Peyer's patch (tissue), 4 donors: ENCODE results near the gene USF2. TPM values are rescaled to one million over a fixed set of nuclear protein-coding genes. Genes with fewer than 3 reads are reported as not detected.

Experiments
- DNase-seq, 3 donors: peaks; one replicate each; pipeline ENCODE4 v3.0.0-alpha.2; 2017 to 2019
- H3K27ac ChIP-seq, 4 donors: fragments of 200-600 bp; sonication (generic); one replicate each; pipeline ENCODE4 v1.5.1; 2016 to 2019
- H3K27me3 ChIP-seq, 2 donors: fragments of 200-600 bp; sonication (generic); one replicate each; pipeline ENCODE4 v1.5.1; 2019
- H3K36me3 ChIP-seq, 3 donors: fragments of 200-600 bp; sonication (generic); one replicate each; pipeline ENCODE4 v1.5.1; 2016 to 2019
- H3K4me1 ChIP-seq, 4 donors: fragments of 200-600 bp; sonication (generic); one replicate each; pipeline ENCODE4 v1.5.1; 2016 to 2019
- H3K4me3 ChIP-seq, 4 donors: fragments of 200-600 bp; sonication (generic); 1 replicate in 3 of 4; 2 replicates in 1 of 4; pipeline ENCODE4 v1.5.1; 2016 to 2019; ENCODE audit warnings: mild to moderate bottlenecking in 1 of 4
- H3K9me3 ChIP-seq, 4 donors: fragments of 200-600 bp; sonication (generic); one replicate each; pipeline ENCODE4 v1.5.1; 2016 to 2019; ENCODE audit warnings: mild to moderate bottlenecking in 1 of 4
- POLR2A ChIP-seq, 2 donors: fragments of 450-650 bp; IDR thresholded peaks; one replicate each; pipeline ENCODE4 v1.5.1; 2017; ENCODE audit warnings: antibody characterized with exemption in 2 of 2, mild to moderate bottlenecking in 2 of 2, moderate library complexity in 2 of 2
- total RNA-seq, 4 donors: library from RNA; depleted of rRNA; stranded (reverse); fragments of >200 nt; gene quantifications; one replicate each; pipeline ENCODE4 v1.1.0, GENCODE V29; 2016
- TF ChIP-seq, protein P1 (sequence below), 6 experiments: fragments of 450-650 bp in 4 of 6; fragments of 200-600 bp in 2 of 6; sonication (generic) in 1 of 6; IDR thresholded peaks; one replicate each; pipeline ENCODE4 v1.5.1; 2017 to 2019; ENCODE audit warnings: antibody characterized with exemption in 6 of 6, mild to moderate bottlenecking in 3 of 6, moderate library complexity in 1 of 6

Gene USF2
- total RNA-seq, 4 donors from 2014 or later, result 112 to 201 (median 142) TPM

DNA sequence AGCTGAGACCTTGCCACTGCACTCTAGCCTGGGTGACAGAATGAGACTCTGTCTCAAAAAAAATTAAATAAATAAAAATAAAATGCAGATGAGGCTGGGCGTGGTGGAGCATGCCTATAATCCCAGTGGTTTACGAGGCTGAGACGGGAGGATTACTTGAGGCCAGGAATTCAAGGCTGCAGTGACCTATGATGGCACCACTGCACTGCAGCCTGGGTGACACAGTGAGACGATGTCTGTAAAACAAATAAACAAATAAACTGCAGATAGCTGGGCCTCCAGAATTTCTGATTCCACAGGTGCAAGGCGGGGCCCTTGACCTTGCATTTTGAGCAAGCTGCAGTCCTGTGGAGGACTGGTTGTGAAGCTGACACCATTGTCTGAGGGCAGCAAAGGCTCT is 20.1 kb downstream of the USF2 start:
- no peaks in the 10 kb centered on the region for H3K9me3 ChIP-seq
- H3K27ac ChIP-seq, result no peak overlapping the region
- H3K27me3 ChIP-seq, result no peaks in the 10 kb centered on the region
- no peaks in the 10 kb centered on the region for H3K4me1 ChIP-seq
- TF ChIP-seq POLR2A (IDR thresholded peaks at IDR 0.05), result no peak
- TF ChIP-seq, protein P1, sequence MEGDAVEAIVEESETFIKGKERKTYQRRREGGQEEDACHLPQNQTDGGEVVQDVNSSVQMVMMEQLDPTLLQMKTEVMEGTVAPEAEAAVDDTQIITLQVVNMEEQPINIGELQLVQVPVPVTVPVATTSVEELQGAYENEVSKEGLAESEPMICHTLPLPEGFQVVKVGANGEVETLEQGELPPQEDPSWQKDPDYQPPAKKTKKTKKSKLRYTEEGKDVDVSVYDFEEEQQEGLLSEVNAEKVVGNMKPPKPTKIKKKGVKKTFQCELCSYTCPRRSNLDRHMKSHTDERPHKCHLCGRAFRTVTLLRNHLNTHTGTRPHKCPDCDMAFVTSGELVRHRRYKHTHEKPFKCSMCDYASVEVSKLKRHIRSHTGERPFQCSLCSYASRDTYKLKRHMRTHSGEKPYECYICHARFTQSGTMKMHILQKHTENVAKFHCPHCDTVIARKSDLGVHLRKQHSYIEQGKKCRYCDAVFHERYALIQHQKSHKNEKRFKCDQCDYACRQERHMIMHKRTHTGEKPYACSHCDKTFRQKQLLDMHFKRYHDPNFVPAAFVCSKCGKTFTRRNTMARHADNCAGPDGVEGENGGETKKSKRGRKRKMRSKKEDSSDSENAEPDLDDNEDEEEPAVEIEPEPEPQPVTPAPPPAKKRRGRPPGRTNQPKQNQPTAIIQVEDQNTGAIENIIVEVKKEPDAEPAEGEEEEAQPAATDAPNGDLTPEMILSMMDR (IDR thresholded peaks at IDR 0.05), result no peak
- DNase-seq, result no peak
- no peaks in the 10 kb centered on the region for H3K36me3 ChIP-seq
- H3K4me3 ChIP-seq, result no peak overlapping the region

DNA sequence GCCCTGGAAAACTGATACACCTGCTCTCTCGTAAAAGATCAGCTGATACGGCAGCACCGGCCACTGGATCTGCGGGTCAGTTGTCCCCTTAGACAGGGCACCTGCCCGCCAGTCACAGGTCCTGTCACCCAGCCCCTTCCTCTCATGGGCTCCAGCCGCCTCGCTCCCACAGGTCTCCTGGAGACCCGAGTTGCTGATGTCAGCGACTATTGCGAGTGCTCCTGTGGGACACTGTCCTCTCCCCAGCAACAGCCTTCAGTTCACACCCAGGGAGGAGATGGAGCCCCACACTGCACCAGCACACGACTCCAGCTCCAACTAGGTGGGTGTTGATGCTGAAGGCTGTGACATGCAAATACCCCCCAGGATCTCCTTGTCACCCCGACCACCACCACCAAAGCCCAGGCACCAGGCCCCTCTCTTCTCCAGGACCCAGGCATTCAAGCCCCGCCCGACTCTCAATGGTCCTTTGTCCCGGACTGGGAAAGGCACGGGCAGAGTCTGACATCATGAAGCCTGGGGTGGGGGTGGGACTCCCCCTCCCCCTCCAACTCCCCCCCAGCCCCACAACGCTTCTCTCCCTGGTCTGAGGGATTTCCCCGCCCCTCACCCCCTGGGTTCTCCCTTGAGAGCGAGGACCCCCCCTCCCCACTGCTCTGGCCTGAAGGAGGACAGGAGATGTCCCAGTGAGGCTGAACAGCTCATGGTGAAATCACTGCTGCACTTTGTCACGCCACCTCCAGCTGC is 21.8 kb downstream of the USF2 start:
- Histone ChIP-seq H3K4me3 (no peak overlapping the region), H3K36me3 (no peaks in the 10 kb centered on the region), H3K9me3 (no peaks in the 10 kb centered on the region), H3K4me1 (peaks cover 0 to 4% (median 0%) of the 10 kb centered on the region in 4 donors), H3K27ac (no peak overlapping the region), H3K27me3 (no peaks in the 10 kb centered on the region)
- TF ChIP-seq POLR2A (IDR thresholded peaks at IDR 0.05), result no peak
- TF ChIP-seq, protein P1 (IDR thresholded peaks at IDR 0.05), result no peak
- DNase-seq, result no peak

DNA sequence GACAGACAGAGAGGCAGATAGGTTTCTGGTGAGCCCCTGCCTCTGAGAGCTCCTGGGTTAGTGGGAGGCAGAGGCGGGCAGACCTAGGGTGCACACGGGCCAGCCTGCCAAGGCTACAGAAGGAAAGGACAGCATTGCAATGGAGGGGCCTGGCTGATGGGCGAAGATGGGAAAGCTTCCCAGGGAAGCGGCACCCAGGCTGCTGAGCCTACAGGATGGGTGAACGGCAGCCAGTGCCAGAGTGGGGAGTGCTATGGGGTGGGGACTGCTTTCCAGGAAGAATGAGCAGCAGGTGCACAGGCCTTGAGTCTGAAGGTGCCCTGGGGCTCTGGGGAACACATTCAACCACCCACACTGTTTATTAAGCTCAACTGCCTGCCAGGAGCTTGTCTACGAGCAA is 22.5 kb downstream of the USF2 start:
- Histone ChIP-seq H3K27ac (no peak overlapping the region), H3K27me3 (no peaks in the 10 kb centered on the region)

DNA sequence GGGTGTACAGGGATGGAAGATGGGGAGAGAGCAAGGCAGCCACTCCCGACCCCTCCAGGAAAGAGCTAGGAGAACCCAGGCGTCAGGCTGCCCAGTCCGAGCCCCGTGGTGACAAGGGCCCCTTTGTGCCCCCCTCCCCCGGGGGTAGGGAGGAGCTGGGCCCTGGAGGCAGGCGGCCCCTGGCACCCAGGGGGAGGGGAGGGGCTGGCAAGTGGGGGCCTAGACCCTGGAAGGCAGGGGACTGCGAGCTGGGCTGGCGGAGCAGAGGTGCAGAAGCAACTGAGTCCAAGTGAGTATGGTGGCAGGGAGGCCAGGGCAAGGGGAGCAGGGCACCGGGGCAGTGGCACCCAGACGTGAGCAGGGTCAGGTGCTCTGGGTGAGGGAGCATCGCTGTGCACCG is 23.2 kb downstream of the USF2 start, which contains the start of gene MAG:
Gene MAG, plus strand, starts transcription at position 246 of the 400 bp plus-strand sequence. CDS start 3,248 bp downstream, outside the sequence.
- Histone ChIP-seq H3K4me1 (peaks cover 0 to 5% (median 0%) of the 10 kb centered on the region in 4 donors), H3K27ac (no peak within 1 kb of the TSS), H3K9me3 (no peaks in the 10 kb centered on the region), H3K27me3 (no peaks in the 10 kb centered on the region), H3K4me3 (no peak within 1 kb of the TSS), H3K36me3 (no peaks in the 10 kb centered on the region)
- TF ChIP-seq, protein P1 (IDR thresholded peaks at IDR 0.05), result no peak
- no peak for TF ChIP-seq POLR2A (IDR thresholded peaks at IDR 0.05)
- no peak for DNase-seq

More for the DNA sequence above, 22.5 kb downstream of the USF2 start:
- H3K9me3 ChIP-seq, result no peaks in the 10 kb centered on the region
- H3K36me3 ChIP-seq, result no peaks in the 10 kb centered on the region
- no peak for DNase-seq
- no peak overlapping the region for H3K4me3 ChIP-seq
- TF ChIP-seq POLR2A (IDR thresholded peaks at IDR 0.05), result no peak
- TF ChIP-seq, protein P1 (IDR thresholded peaks at IDR 0.05), result no peak
- H3K4me1 ChIP-seq, result peaks cover 0 to 5% (median 0%) of the 10 kb centered on the region in 4 donors

DNA sequence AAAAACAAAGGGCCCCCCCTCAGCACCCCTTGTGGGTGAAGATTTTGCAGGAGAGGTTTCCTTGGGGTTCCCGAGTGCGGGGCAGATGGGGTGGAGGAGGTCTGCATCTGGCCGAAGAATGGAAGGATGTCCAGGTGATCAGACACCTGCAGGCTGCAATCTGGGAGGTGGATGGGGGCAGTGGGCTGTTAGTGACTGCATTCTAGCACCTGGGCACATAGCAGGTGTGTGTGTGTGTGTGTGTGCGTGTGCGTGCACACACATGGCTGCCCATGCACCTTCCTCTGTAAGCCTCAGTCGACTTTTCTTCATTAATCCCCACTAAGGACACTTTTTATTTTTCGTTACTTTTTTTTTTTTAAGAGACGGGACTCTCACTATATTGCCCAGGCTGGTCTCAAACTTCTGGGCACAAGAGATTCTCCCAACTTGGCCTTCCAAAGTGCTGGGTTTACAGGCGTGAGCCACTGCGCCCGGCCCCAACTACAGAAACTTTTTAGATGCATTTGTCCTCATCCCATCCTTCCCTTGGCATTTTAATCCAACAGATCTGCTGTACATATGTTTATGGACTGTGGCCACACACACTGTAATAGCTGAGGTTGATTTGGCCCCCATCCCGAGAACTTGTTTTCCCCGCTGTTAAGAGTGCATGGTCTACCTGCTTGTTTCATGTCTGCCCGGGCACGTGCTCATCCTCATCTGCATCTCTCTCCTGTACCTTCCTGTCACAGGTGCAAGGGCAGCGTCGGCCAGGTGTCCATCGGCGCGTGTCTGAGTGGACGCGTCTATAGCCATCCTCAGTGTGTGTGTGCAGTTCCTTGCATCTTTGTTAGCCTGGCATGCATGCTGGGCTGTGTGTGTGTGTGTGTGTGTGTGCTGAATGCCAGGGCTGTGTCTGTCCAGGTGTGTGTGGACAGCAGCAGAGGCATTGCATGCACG is 23.9 kb downstream of the USF2 start:
- Histone ChIP-seq H3K27me3 (no peaks in the 10 kb centered on the region), H3K4me1 (peaks cover 0 to 5% (median 0%) of the 10 kb centered on the region in 4 donors), H3K4me3 (no peak overlapping the region), H3K36me3 (no peaks in the 10 kb centered on the region), H3K9me3 (no peaks in the 10 kb centered on the region), H3K27ac (no peak overlapping the region)
- TF ChIP-seq POLR2A (IDR thresholded peaks at IDR 0.05), result no peak
- TF ChIP-seq, protein P1 (IDR thresholded peaks at IDR 0.05), result no peak
- DNase-seq, result no peak
